Thoracic aorta (tissue), 2 donors: ENCODE measurements around the gene CHCHD6. TPM values are rescaled to one million over a fixed set of nuclear protein-coding genes. Genes with fewer than 3 reads are reported as not detected.

ENCODE experiments used
- ATAC-seq: fragments of 150-250 bp; one replicate; pipeline ENCODE4 v1.8.0; 2017; ENCODE audit warnings: low read depth; ENCODE audit not compliant: insufficient number of reproducible peaks, low FRiP score
- DNase-seq: peaks from one replicate; pipeline ENCODE4 v3.0.0-alpha.2; 2020; ENCODE audit warnings: low spot score
- H3K27ac ChIP-seq, 2 donors: fragments of 200-600 bp; sonication (generic); 1 replicate in 1 of 2; 2 replicates in 1 of 2; pipeline ENCODE4 v1.5.1; 2016; ENCODE audit warnings: mild to moderate bottlenecking in 2 of 2, moderate library complexity in 2 of 2
- H3K27me3 ChIP-seq: fragments of 200-600 bp; sonication (generic); replicated peaks from 2 replicates; pipeline ENCODE4 v1.6.0; 2016; ENCODE audit warnings: mild to moderate bottlenecking; ENCODE audit not compliant: insufficient read depth
- H3K36me3 ChIP-seq: fragments of 200-600 bp; sonication (generic); one replicate; pipeline ENCODE4 v1.5.1; 2016
- H3K4me1 ChIP-seq, 2 donors: fragments of 200-600 bp; sonication (generic); 1 replicate in 1 of 2; 2 replicates in 1 of 2; pipeline versions ENCODE4 v1.5.1 to v1.6.0; 2016; ENCODE audit warnings: low read depth in 2 of 2, mild to moderate bottlenecking in 1 of 2; ENCODE audit not compliant: control insufficient read depth in 1 of 2
- H3K4me3 ChIP-seq: fragments of 200-600 bp; sonication (generic); 2 replicates; pipeline ENCODE4 v1.5.1; 2016; ENCODE audit warnings: mild to moderate bottlenecking
- H3K9me3 ChIP-seq: fragments of 200-600 bp; sonication (generic); 2 replicates; pipeline ENCODE4 v1.5.1; 2016
- total RNA-seq, 2 donors: library from RNA; depleted of rRNA; stranded (reverse); fragments of >200 nt; gene quantifications; one replicate each; pipeline versions ENCODE4 v1.1.0 to v1.2.3, GENCODE V29; 2016
- TF ChIP-seq, protein P1 (sequence below): fragments of 200-600 bp; sonication (generic); IDR thresholded peaks from one replicate; pipeline ENCODE4 v1.5.1; 2019; ENCODE audit warnings: antibody characterized with exemption

The CHCHD6 gene
- total RNA-seq, 2 donors from 2014 or later, result 12.5 to 17.1 TPM

DNA sequence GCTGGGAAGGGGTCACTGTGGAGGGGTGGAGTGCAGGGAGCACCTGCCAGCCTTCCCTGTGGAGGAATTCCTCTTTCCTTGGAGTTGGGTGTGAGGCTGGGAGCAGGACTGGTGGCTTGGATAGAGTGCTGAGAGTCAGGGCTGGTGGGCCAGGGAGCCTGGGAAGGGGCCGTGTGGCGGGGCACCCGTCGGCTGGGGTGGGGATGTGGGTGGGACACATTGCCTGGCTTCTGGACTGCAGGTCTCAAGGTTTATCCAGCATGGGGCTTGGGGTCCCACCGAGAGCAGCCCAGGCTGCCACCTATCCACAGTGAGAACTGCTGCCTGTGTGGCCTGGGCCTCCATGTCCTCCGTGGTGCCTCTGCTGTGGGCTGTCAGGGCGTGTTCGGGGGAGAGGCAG, 283.6 kb downstream of the CHCHD6 start:
- Histone ChIP-seq H3K4me3 (no peak overlapping the region), H3K4me1 (peaks cover 31 to 72% of the 10 kb centered on the region in 2 donors), H3K9me3 (no peaks in the 10 kb centered on the region), H3K27me3 (no peaks in the 10 kb centered on the region), H3K36me3 (peaks cover 29% of the 10 kb centered on the region), H3K27ac (peak overlapping the region in 1 of 2 donors; percentile 7)
- TF ChIP-seq, protein P1, sequence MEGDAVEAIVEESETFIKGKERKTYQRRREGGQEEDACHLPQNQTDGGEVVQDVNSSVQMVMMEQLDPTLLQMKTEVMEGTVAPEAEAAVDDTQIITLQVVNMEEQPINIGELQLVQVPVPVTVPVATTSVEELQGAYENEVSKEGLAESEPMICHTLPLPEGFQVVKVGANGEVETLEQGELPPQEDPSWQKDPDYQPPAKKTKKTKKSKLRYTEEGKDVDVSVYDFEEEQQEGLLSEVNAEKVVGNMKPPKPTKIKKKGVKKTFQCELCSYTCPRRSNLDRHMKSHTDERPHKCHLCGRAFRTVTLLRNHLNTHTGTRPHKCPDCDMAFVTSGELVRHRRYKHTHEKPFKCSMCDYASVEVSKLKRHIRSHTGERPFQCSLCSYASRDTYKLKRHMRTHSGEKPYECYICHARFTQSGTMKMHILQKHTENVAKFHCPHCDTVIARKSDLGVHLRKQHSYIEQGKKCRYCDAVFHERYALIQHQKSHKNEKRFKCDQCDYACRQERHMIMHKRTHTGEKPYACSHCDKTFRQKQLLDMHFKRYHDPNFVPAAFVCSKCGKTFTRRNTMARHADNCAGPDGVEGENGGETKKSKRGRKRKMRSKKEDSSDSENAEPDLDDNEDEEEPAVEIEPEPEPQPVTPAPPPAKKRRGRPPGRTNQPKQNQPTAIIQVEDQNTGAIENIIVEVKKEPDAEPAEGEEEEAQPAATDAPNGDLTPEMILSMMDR, result no peak
- ATAC-seq (no peak), DNase-seq (no peak)

DNA sequence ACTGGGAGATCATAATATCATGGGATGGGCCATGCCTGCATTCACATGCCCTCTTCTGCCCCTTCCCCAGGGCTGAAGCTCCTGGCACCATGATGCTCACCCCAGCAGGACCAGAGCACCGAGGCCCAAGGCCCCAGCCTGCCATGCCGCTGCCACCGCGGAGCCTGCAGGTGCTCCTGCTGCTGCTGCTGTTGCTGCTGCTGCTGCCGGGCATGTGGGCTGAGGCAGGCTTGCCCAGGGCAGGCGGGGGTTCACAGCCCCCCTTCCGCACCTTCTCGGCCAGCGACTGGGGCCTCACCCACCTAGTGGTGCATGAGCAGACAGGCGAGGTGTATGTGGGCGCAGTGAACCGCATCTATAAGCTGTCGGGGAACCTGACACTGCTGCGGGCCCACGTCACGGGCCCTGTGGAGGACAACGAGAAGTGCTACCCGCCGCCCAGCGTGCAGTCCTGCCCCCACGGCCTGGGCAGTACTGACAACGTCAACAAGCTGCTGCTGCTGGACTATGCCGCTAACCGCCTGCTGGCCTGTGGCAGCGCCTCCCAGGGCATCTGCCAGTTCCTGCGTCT, 284.5 kb downstream of the CHCHD6 start:
- ATAC-seq (no peak), DNase-seq (no peak)
- H3K4me3 ChIP-seq, result no peak overlapping the region
- no peak overlapping the region for H3K27ac ChIP-seq
- TF ChIP-seq, protein P1, result no peak
- H3K27me3 ChIP-seq, result no peaks in the 10 kb centered on the region
- peaks cover 35 to 80% of the 10 kb centered on the region in 2 donors for H3K4me1 ChIP-seq
- peaks cover 29% of the 10 kb centered on the region for H3K36me3 ChIP-seq
- H3K9me3 ChIP-seq, result no peaks in the 10 kb centered on the region

DNA sequence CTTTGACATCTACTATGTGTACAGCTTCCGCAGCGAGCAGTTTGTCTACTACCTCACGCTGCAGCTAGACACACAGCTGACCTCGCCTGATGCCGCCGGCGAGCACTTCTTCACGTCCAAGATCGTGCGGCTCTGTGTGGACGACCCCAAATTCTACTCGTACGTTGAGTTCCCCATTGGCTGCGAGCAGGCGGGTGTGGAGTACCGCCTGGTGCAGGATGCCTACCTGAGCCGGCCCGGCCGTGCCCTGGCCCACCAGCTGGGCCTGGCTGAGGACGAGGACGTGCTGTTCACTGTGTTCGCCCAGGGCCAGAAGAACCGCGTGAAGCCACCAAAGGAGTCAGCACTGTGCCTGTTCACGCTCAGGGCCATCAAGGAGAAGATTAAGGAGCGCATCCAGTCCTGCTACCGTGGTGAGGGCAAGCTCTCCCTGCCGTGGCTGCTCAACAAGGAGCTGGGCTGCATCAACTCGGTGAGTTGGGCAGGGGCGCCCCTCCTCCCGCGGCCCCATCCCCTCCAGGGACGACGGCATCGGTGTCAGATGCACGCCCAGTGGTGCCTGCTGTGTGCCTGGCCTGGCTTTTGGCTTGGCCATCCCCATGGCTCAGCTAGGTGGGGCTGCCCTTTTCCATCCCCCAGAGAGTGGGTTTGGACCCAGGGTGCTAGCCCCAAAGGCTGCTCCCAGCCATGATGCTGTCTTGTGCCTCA, 285.4 kb downstream of the CHCHD6 start:
- TF ChIP-seq, protein P1, result no peak
- ATAC-seq (no peak), DNase-seq (no peak)
- Histone ChIP-seq H3K4me3 (no peak overlapping the region), H3K4me1 (peaks cover 43 to 85% of the 10 kb centered on the region in 2 donors), H3K9me3 (no peaks in the 10 kb centered on the region), H3K27me3 (no peaks in the 10 kb centered on the region), H3K36me3 (peaks cover 29% of the 10 kb centered on the region), H3K27ac (no peak overlapping the region)

DNA sequence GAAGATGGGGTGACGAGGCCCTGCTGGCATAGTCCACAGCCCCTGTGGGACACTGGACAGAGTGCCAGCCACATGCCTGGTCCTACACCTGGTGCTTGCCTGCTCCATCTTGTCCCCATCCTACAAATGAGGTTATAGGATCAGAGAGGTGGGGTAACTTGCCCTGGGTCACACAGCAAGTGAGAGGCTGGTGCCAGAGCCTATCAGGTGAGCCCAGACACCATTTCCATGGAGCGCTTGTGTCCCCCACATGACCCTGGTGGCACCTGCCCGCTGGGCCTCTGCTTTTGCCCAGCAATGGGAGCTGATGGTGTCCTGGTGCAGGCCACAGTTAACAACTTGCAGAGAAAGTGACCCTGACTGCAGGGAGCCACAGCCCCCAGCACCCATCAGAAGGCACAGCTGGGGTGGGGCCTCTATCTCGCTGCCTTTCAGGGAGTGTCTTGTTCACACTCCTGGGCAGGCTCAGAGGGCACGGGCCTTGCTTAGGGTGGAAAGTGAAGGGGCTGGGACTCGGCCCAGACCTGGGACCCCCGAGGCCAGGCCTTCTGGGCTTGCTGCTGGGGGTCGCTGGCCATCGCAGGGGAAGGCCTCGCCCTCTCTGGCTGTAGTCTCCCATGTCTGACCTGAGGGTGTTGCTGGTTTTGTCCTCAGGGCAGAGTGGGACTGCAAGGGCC, 286.1 kb downstream of the CHCHD6 start:
- no peaks in the 10 kb centered on the region for H3K27me3 ChIP-seq
- H3K4me3 ChIP-seq, result no peak overlapping the region
- no peak for DNase-seq
- no peak overlapping the region for H3K27ac ChIP-seq
- H3K36me3 ChIP-seq, result peaks cover 29% of the 10 kb centered on the region
- TF ChIP-seq, protein P1, result no peak
- ATAC-seq, result no peak
- H3K9me3 ChIP-seq, result no peaks in the 10 kb centered on the region
- peaks cover 46 to 85% of the 10 kb centered on the region in 2 donors for H3K4me1 ChIP-seq

DNA sequence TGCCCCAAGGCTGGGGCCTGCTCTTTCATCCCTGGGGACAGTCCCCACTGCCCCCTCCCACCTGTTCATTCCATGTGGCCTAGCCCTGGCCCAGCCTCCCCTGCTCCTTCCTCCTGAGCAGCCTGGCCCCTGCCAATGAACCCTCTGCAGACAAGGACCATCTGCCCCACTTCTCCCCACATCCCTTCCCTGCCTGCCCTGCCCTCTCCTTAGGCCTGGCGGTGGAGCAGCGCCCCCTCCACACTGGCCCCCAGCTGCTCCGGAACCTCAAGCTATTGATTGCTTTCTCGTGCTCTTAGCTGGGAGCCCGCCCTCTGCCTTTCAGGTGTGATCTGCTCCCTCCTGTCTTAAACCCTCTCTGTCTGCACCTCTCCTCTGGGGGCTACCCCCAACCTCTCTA, 286.9 kb downstream of the CHCHD6 start:
- Histone ChIP-seq H3K4me1 (peaks cover 42 to 85% of the 10 kb centered on the region in 2 donors), H3K4me3 (no peak overlapping the region), H3K36me3 (peaks cover 29% of the 10 kb centered on the region), H3K27ac (no peak overlapping the region), H3K27me3 (no peaks in the 10 kb centered on the region), H3K9me3 (no peaks in the 10 kb centered on the region)
- TF ChIP-seq, protein P1, result no peak
- no peak for DNase-seq
- no peak for ATAC-seq
